Right atrium auricular region (tissue), 2 donors: ENCODE measurements around the gene C6orf118. TPM values are rescaled to one million over a fixed set of nuclear protein-coding genes. Genes with fewer than 3 reads are reported as not detected.

Experiments
- DNase-seq: peaks from one replicate; pipeline ENCODE4 v3.0.0-alpha.2; 2019; ENCODE audit warnings: low spot score
- H3K27ac ChIP-seq, 2 donors: fragments of 200-600 bp; sonication (generic); 1 replicate in 1 of 2; 2 replicates in 1 of 2; pipeline ENCODE4 v1.5.1; 2016 to 2019
- H3K27me3 ChIP-seq, 2 donors: fragments of 200-600 bp; sonication (generic); one replicate each; pipeline versions ENCODE4 v1.5.1 to v1.6.0; 2017 to 2019
- H3K36me3 ChIP-seq: fragments of 200-600 bp; sonication (generic); one replicate; pipeline ENCODE4 v1.5.1; 2016
- H3K4me1 ChIP-seq, 2 donors: fragments of 200-600 bp; sonication (generic); one replicate each; pipeline versions ENCODE4 v1.5.1 to v1.6.0; 2017 to 2019
- H3K4me3 ChIP-seq, 2 donors: fragments of 200-600 bp; sonication (generic); 1 replicate in 1 of 2; 2 replicates in 1 of 2; pipeline ENCODE4 v1.5.1; 2017 to 2019; ENCODE audit warnings: mild to moderate bottlenecking in 1 of 2, moderate library complexity in 1 of 2
- H3K9me3 ChIP-seq, 2 donors: fragments of 200-600 bp; sonication (generic); one replicate each; pipeline ENCODE4 v1.5.1; 2019
- total RNA-seq, 2 donors: library from RNA; depleted of rRNA; stranded (reverse); fragments of >200 nt; gene quantifications; one replicate each; pipeline ENCODE4 v1.1.0, GENCODE V29; 2016
- TF ChIP-seq, protein P1 (sequence below), 2 donors: fragments of 200-600 bp; sonication (generic); IDR thresholded peaks; one replicate each; pipeline ENCODE4 v1.5.1; 2019; ENCODE audit warnings: antibody characterized with exemption in 2 of 2

The C6orf118 gene
- total RNA-seq, 2 donors from 2014 or later, result not detected

DNA sequence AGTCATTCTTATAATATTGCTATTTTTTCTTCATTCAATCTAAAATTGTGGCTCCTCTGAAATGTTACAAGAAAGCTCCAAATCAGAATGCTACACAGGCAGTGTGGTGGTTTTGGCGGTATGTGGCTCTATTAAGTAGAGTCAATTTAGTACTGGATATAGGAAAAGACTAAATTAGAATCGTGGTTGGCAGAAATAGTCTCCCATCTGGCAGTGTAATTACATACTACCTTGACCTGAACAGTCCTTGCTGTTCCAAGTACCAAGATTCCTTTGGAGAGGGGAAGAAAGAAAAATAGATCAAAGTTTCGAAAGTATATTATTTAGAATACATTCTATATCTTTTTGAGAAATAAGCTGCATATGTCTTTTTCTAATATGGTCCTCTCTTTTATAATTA, 78.2 kb downstream of the C6orf118 start:
- peaks cover 0 to 6% of the 10 kb centered on the region in 2 donors for H3K9me3 ChIP-seq
- H3K36me3 ChIP-seq, result no peaks in the 10 kb centered on the region
- peaks cover 0 to 3% of the 10 kb centered on the region in 2 donors for H3K4me1 ChIP-seq
- TF ChIP-seq, protein P1, sequence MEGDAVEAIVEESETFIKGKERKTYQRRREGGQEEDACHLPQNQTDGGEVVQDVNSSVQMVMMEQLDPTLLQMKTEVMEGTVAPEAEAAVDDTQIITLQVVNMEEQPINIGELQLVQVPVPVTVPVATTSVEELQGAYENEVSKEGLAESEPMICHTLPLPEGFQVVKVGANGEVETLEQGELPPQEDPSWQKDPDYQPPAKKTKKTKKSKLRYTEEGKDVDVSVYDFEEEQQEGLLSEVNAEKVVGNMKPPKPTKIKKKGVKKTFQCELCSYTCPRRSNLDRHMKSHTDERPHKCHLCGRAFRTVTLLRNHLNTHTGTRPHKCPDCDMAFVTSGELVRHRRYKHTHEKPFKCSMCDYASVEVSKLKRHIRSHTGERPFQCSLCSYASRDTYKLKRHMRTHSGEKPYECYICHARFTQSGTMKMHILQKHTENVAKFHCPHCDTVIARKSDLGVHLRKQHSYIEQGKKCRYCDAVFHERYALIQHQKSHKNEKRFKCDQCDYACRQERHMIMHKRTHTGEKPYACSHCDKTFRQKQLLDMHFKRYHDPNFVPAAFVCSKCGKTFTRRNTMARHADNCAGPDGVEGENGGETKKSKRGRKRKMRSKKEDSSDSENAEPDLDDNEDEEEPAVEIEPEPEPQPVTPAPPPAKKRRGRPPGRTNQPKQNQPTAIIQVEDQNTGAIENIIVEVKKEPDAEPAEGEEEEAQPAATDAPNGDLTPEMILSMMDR (IDR thresholded peaks at IDR 0.05), result no peak
- H3K27me3 ChIP-seq, result no peaks in the 10 kb centered on the region
- DNase-seq, result no peak
- no peak overlapping the region for H3K4me3 ChIP-seq
- no peak overlapping the region for H3K27ac ChIP-seq
